ENCODE data around the gene ZNF26.
A peak's percentile ranks its signal among the peaks of the same experiment; 100 is the strongest.
"Not testable (repeated sequence)": the region's sequence is repeated elsewhere in the genome, so short reads cannot be mapped to it uniquely, and the experiment has no call there.

The ZNF26 gene

DNA sequence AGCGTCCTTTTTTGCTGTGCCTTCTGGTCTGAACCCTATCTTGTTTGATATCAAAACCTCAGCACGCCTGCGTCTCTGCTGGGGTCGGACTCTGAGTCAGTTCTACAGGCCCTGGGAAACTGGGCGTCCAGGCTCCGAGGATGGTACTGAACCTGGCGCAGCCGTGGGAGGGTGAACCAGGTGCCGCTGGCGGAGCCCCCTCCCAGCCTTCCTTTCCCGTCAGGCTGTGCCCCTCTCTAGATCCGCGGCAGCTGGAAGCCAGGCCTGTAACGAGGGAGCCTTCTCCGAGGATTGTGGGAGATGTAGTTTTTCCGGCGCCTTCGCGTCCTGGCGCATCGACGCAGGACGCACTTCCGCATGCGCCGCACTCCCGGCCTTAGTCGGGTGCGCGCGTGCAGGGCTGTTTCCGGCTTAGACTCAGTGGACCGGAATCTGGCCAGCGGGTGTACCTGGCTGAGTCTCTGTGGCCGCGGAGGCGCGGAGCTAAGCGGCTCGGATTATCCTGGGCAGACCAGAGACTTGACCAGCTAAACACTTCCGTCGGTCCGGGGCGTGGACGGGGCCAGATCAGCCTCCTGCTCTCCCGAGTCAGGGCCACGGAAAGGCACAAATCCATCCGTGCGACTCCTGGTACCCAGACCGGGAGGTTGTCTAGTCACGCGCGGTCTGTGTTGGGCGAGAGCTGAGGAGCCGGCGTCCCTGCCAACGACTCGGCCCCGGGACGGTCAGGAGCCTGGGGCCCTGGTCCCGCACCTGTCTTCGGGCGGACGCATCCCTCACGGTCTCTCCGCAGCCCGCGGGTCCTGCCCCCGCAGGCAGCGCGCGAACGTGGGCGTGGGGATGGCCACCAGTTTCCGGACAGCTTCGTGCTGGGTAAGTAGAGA, at the start of gene ZNF26:
Gene ZNF26, plus strand, starts transcription at position 367 of the 884 bp plus-strand sequence. Its CDS starts 474 bp downstream, at position 841.
- DNase-seq (ENCODE audit: low spot score) = peak; percentile 80

- not testable (repeated sequence) for DNase-seq (ENCODE audit: low spot score)
These were observed 49.2 kb upstream of the ZNF26 start for GRCh38 chr12:132936921-132937320.

GRCh38 chr12:132937476-132937875, 48.7 kb upstream of the ZNF26 start:
- no peak for DNase-seq (ENCODE audit: low spot score)

DNA sequence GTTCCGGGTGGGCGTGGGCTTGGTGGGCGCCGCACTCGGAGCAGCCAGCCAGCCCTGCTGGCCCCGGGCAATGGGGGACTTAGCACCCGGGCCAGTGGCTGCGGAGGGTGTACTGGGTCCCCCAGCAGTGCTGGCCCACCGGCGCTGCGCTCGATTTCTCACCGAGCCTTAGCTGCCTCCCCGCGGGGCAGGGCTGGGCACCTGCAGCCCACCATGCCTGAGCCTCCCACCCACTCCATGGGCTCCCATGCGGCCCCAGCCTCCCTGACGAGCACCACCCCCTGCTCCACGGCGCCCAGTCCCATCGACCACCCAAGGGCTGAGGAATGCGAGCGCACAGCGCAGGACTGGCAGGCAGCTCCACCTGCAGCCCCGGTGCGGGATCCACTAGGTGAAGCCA, 47.4 kb upstream of the ZNF26 start:
- DNase-seq (ENCODE audit: low spot score) = not testable (repeated sequence)

- no peak for DNase-seq (ENCODE audit: low spot score)
These were observed 46.0 kb upstream of the ZNF26 start for GRCh38 chr12:132940071-132940719.

DNA sequence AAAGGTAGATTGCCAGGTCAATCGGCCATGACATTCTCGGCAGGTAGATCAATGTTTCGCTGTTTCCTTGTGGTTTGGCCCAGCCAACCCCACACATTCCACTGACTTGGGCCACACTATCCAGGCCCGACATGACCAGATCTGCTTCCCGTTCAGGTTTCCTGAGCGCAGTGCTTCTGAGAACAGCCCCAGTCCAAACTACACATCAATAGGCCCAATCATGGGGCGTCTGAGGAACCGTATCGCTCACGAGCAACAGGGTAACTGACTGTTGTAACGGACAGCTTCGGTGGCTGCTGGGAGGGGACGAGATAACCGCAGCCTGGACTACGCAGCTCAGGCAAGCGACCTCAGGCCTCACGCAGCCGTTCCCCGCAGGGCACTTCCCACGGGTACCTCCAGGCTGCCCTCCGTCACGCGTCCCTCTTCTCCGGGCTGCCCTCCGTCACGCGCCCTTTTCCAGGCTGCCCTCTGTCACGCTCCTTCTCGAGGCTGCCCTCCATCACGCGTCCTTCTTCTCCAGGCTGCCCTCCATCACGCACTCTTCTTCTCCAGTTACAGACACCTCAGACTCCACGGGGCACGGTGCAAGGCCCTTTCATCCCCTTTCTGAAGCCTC, 44.7 kb upstream of the ZNF26 start:
- no peak for DNase-seq (ENCODE audit: low spot score)

DNA sequence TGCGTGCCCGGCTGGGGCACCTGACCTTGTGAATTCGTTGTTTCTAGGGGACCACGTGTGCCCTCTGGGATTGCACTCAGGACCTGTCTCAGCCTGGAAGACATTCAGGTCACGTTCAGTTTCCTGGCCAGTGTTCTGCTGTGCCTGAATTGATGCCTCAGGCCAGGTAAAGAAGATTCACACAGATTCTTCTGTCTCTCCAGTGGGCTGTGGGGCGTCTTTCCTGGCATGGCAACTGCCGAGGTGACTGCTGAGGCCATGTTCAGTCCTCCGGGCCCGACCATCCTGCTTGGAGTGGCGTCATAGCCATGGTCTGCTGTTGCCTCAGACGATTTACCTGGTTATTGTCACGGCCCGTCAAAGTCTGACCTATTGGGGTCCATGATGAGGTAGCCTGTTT, 43.6 kb upstream of the ZNF26 start:
- no peak for DNase-seq (ENCODE audit: low spot score)

DNA sequence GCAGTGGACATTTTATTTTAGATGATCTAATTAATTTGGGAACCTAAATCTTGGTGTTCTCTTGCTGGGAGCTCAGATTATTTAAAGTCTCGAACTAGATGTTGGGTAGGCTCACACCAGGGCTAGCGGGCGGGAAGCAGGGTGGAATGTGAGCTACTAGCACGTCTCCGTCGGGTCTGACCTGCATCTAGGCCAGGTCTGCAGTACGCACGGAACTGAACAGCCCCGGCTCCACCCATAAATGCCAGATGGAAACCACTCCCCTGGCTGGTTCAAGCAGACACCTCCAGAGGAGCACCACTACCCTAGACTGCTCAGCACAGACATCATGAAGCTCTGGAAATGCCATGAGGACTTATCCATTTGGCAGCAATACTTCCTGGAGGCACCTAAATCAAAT, 40.4 kb upstream of the ZNF26 start:
- DNase-seq (ENCODE audit: low spot score) = no peak

- no peak for DNase-seq (ENCODE audit: low spot score)
These were observed 39.8 kb upstream of the ZNF26 start for GRCh38 chr12:132946246-132946820.

DNA sequence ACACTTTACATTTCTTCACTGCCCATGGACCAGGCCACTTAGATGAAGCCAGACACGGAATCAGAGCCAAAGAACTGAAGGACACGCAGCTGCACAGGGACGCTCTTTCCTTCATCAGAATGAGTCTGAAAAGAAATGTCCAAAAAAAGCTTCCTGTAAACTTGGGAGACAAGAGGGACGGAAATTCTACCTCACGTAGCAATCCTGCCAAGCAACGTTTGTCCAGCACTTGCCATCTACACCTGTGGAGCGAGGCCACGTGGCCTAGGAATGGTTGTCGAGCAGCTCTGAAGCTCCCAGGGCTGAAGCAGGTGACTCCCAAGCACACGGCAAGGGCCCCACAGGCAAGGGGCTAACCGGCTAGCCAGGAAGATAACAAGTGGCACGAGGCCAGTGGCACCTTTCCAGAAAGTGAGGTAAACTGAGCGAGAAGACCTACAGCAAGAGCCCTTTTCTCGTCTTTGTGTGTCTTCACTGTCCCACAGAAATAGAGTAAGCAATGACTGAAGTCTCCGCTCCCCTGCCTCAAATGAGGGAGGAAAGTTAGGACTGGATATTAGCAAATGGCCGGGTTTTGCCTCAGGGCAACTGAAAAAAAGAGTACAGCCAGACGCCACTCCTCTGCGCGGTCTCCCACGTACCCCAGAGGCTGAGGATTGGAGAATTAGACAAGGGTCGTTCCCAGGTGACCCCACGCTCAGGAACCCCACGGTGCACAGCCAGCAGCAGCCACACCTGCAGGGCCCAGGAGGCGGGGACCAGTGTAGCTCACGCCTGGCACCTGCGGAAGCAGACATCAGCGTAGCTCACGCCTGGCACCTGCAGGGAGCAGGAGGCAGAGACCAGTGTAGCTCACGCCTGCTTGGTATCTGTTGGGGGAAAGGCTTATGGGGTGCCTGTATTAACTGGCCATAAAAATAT, 37.8 kb upstream of the ZNF26 start:
- DNase-seq (ENCODE audit: low spot score) = no peak

- DNase-seq (ENCODE audit: low spot score) = no peak
These were observed 36.0 kb upstream of the ZNF26 start for GRCh38 chr12:132949936-132950837.

DNA sequence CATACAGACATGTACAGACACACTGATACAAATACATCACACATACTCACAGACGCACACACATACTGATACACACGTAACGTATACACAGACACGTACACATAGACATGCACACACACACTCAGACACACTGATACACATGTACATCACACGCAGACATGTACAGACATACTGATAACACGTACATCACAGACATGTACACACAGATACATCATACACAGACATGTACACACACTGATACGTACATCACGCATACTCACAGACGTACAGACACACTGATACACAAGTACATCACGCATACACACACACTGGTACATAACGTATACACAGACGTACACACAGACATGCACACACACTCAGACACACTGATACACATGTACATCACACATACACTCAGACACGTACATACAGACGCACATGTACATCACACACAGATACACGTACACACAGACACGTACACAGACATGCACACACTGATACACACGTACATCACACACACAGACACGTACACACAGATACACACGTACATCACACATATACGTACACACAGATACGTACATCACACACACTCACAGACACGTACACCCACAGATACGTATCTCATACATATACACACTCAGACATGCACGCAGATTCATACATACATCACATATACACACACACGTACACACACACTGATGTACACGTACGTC, 35.2 kb upstream of the ZNF26 start:
- no peak for DNase-seq (ENCODE audit: low spot score)

- no peak for DNase-seq (ENCODE audit: low spot score)
These were observed 34.5 kb upstream of the ZNF26 start for GRCh38 chr12:132951649-132952048.

DNA sequence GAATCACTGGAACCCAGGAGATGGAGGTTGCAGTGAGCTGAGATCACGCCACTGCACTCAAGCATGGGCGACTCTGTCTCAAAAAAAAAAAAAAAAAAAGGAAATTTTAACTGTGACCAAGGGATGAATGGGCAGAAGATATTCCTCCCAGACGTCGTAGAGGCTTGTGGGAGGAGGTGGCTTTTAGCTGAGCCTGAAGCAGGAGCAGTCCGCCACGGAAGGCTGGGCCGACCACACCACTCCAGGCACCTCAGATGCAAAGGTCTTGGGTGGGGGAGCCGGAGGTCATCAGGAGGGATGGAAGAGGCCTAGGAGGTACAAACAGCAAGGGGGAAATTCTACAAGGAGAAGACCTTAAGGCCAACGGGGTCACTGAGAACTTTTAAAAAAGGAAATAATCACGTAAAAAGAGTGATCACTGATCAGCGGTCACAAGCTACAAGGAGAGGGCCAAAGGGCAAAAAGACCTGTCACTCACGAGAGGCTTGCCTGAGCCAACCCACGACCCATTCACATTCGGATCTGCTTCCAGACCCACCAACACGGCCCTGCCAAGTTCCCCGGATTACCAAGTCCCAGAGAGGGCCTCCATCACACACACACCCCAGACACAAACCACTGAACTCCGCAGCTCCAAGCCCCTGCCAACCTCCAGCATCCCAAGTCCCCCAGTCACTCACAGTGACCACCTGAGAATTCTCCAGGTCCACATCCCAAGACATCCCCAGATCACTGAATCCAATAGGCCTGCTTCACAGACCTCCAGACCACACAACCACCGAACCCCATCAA, 33.6 kb upstream of the ZNF26 start:
- no peak for DNase-seq (ENCODE audit: low spot score)

GRCh38 chr12:132953163-132953425, 33.1 kb upstream of the ZNF26 start:
- DNase-seq (ENCODE audit: low spot score) = no peak

DNA sequence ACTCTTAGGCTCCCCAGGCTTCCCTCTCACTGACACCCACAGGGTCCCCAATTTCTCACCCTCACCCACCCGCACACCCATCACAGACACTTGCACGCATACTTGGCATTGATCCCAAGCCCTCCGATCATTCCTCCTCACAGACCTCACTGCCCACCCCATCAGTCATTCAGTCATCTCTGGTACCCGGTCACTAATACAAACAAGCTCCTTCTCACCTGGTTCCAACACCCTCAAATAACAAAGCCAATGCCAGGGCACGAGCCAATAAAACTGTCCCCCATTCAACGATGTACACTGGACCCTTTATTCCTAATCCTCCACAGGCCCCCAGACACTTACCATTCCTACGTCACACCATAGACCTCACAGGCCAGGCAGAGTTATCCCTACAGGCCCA, 32.4 kb upstream of the ZNF26 start:
- DNase-seq (ENCODE audit: low spot score) = no peak

DNA sequence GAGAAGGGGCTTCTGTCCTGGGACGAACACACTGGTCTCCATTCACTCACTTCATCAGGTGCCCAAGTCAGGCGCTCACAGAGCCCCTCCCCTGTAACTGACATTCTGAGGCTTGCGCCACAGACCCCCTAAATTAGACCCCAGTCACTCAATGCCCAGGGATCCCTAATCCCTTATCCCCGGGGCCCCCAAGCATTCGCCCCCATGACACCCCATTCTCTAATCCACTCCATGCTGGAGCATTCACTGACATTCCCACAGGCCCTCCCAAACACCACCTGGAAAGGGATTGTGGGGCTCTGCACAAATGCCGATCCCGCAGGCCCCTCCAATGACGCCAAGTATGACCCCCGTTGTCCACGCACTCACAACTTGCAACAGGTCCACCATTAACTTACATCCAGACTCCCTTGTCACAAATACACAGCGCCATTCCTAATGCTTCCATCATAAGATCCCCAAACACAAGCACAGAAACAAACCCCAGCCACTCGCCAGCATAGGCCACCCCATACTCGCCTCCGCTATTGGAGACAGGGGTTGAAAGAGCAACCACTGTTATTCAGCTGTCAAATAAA, 31.6 kb upstream of the ZNF26 start:
- no peak for DNase-seq (ENCODE audit: low spot score)

GRCh38 chr12:132955094-132956010, 30.8 kb upstream of the ZNF26 start:
- DNase-seq (ENCODE audit: low spot score) = peak; percentile 6

Measured in HuH-7.5 (cell line).